B cell (primary cell): Measurements from ENCODE around the gene CCDC54.

Source experiments
- EZH2 ChIP-seq: IDR thresholded peaks from 2 replicates; pipeline ENCODE4 v1.6.1; 2012; ENCODE audit warnings: borderline replicate concordance, low read depth, mild to moderate bottlenecking, moderate library complexity, low read length; ENCODE audit not compliant: insufficient read depth, poor library complexity, severe bottlenecking
- TF ChIP-seq, protein P1 (sequence below): fragments of 200-600 bp; IDR thresholded peaks from one replicate; pipeline ENCODE4 v1.8.0; 2022; ENCODE audit warnings: antibody characterized with exemption, mild to moderate bottlenecking

DNA sequence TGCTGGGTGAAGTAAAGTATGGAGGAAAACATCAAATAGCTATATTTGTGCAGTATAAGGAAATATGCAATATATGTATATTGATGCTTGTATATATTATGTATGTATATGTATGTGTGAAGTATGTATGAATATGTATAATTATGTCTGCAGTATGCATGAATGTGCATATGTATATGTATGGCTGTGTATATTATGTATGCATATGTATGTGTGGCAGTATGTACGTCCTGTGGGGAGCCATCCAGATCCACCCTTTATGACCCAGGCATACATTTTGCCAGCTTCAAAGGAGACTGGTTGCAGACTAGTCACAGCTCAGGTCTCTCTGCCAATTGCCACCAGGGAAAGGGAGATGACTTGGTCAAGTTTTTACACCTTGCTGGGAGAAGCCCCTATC, 24.1 kb downstream of the CCDC54 start:
- TF ChIP-seq, protein P1, sequence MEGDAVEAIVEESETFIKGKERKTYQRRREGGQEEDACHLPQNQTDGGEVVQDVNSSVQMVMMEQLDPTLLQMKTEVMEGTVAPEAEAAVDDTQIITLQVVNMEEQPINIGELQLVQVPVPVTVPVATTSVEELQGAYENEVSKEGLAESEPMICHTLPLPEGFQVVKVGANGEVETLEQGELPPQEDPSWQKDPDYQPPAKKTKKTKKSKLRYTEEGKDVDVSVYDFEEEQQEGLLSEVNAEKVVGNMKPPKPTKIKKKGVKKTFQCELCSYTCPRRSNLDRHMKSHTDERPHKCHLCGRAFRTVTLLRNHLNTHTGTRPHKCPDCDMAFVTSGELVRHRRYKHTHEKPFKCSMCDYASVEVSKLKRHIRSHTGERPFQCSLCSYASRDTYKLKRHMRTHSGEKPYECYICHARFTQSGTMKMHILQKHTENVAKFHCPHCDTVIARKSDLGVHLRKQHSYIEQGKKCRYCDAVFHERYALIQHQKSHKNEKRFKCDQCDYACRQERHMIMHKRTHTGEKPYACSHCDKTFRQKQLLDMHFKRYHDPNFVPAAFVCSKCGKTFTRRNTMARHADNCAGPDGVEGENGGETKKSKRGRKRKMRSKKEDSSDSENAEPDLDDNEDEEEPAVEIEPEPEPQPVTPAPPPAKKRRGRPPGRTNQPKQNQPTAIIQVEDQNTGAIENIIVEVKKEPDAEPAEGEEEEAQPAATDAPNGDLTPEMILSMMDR = no peak
- TF ChIP-seq EZH2 = no peak
